Measurements from ENCODE around the gene ANKFN1.

GRCh38 chr17:56144223-56144622 lies 9.1 kb upstream of the ANKFN1 start:
- TF ChIP-seq CTCF (IDR thresholded peaks at IDR 0.05) = no peak
- no peak for TF ChIP-seq POLR2A (IDR thresholded peaks at IDR 0.05; ENCODE audit: low read depth)
